ENCODE results near the gene ARL15.

Gene ARL15

GRCh38 chr5:54086191-54086590 is 224.2 kb downstream of the ARL15 start:
- DNase-seq (ENCODE audit: insufficient read length, low spot score) (no peak), FAIRE-seq (no peak)
- no peak for TF ChIP-seq CTCF (IDR thresholded peaks at IDR 0.05; ENCODE audit: insufficient read depth, missing control alignments)

- DNase-seq (ENCODE audit: insufficient read length, low spot score) (no peak), FAIRE-seq (no peak)
- TF ChIP-seq CTCF (IDR thresholded peaks at IDR 0.05; ENCODE audit: insufficient read depth, missing control alignments) = no peak
These were observed 225.7 kb downstream of the ARL15 start for GRCh38 chr5:54084696-54085095.

- FAIRE-seq (no peak), DNase-seq (ENCODE audit: insufficient read length, low spot score) (no peak)
- no peak for TF ChIP-seq CTCF (IDR thresholded peaks at IDR 0.05; ENCODE audit: insufficient read depth, missing control alignments)
These were observed 226.5 kb downstream of the ARL15 start for GRCh38 chr5:54083851-54084250.

- TF ChIP-seq CTCF (IDR thresholded peaks at IDR 0.05; ENCODE audit: insufficient read depth, missing control alignments) = no peak
- no peak for DNase-seq (ENCODE audit: insufficient read length, low spot score)
- no peak for FAIRE-seq
These were observed 227.1 kb downstream of the ARL15 start for GRCh38 chr5:54083245-54083644.

- no peak for DNase-seq (ENCODE audit: insufficient read length, low spot score)
- no peak for FAIRE-seq
- TF ChIP-seq CTCF (IDR thresholded peaks at IDR 0.05; ENCODE audit: insufficient read depth, missing control alignments) = no peak
These were observed 229.0 kb downstream of the ARL15 start for GRCh38 chr5:54081415-54081814.

- FAIRE-seq (no peak), DNase-seq (ENCODE audit: insufficient read length, low spot score) (no peak)
- TF ChIP-seq CTCF (IDR thresholded peaks at IDR 0.05; ENCODE audit: insufficient read depth, missing control alignments) = no peak
These were observed 229.5 kb downstream of the ARL15 start for GRCh38 chr5:54080831-54081230.

- no peak for TF ChIP-seq CTCF (IDR thresholded peaks at IDR 0.05; ENCODE audit: insufficient read depth, missing control alignments)
- FAIRE-seq = no peak
These were observed 236.6 kb downstream of the ARL15 start for GRCh38 chr5:54073735-54074134.

More at GRCh38 chr5:54073735-54074134, 236.6 kb downstream of the ARL15 start:
- no peak for DNase-seq (ENCODE audit: insufficient read length, low spot score)

All from D721Med (cell line).